H54 (cell line): Measurements from ENCODE around the gene SLC43A2.
A peak's percentile ranks its signal among the peaks of the same experiment; 100 is the strongest.

Experiments used
- DNase-seq: peaks from one replicate; pipeline ENCODE4 v3.0.0; 2011; ENCODE audit warnings: low spot score, mixed read lengths; ENCODE audit not compliant: insufficient read length
- FAIRE-seq: peaks from 3 replicates; lab custom pipeline; 2011; peaks lifted over from hg19 to GRCh38; lab: Jason Lieb, UNC
- POLR2A ChIP-seq: IDR thresholded peaks from 2 replicates; pipeline ENCODE4 v1.6.1; 2011; ENCODE audit warnings: low read depth, mild to moderate bottlenecking, low read length

SLC43A2 gene

GRCh38 chr17:1621273-1621954 lies 7.2 kb downstream of the SLC43A2 start:
- no peak for TF ChIP-seq POLR2A
- no peak for DNase-seq
- FAIRE-seq = no peak

DNA sequence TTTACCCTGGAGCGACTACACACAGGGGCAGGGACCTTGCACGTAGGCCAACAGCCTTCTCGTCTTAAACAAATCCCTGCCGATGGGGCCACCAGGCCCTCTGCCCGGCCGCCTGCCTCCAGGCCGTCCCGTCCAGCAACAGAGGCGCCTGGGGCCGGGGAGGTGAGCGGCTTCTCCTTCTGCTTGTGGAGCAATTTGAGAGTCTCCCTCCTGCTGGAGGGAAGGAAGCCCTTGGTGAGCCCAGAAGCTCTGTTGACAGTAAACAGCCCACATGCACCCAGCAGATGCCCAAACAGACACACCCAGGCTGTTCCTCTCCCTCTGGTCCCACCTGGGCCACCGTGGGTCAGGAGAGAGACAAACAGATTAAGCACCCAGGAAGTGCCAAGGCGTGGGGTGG lies 8.1 kb downstream of the SLC43A2 start:
- FAIRE-seq = no peak
- no peak for DNase-seq
- TF ChIP-seq POLR2A = no peak

GRCh38 chr17:1617620-1618174 lies 10.9 kb downstream of the SLC43A2 start:
- DNase-seq (peak; percentile 93), FAIRE-seq (peak; percentile 75)
- no peak for TF ChIP-seq POLR2A

DNA sequence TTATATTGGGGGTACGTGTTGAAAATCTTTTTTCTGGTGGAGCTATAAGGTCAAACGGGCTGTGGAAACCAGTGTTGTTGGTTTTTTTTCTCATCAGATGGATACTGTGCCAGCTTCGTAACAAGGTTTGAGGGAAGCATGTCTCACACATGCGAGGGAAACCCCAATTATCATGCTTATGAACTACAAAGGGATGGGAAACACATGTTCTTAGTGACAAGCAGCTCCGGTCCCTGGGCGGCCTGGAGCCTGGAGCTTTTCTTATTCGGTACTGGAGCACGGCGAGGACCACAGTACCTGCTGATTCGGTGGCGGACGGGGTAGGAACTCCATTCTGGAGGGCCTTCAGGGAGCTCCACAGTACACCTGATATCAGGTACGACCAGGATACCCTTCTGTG lies 12.5 kb downstream of the SLC43A2 start:
- no peak for TF ChIP-seq POLR2A
- DNase-seq (no peak), FAIRE-seq (no peak)

- DNase-seq (no peak), FAIRE-seq (no peak)
- no peak for TF ChIP-seq POLR2A
Observed at GRCh38 chr17:1612400-1612799, 16.2 kb downstream of the SLC43A2 start.

DNA sequence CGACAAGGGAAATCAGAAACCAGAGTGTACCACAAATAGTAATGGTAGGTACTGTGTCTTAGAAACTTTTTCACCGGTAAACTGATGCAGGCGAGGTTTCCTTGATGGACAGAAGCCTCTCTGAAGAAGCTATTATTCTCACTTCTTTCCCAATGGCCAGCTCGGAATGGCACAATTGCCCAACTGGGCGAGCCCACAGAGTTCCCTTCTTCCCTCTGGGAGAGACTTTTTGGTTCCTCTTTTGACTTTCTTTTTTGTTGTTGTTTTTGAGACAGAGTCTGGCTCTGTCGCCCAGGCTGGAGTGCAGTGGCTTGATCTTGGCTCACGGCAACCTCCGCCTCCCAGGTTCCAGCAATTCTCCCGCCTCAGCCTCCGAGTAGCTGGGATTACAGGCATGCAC lies 16.9 kb downstream of the SLC43A2 start:
- DNase-seq (no peak), FAIRE-seq (no peak)
- no peak for TF ChIP-seq POLR2A

GRCh38 chr17:1608676-1609075 lies 20.0 kb downstream of the SLC43A2 start:
- no peak for FAIRE-seq

GRCh38 chr17:1607971-1608320 lies 20.7 kb downstream of the SLC43A2 start:
- no peak for DNase-seq
- FAIRE-seq = no peak
- TF ChIP-seq POLR2A = no peak

More at GRCh38 chr17:1608676-1609075, 20.0 kb downstream of the SLC43A2 start:
- TF ChIP-seq POLR2A = no peak
- DNase-seq = no peak

DNA sequence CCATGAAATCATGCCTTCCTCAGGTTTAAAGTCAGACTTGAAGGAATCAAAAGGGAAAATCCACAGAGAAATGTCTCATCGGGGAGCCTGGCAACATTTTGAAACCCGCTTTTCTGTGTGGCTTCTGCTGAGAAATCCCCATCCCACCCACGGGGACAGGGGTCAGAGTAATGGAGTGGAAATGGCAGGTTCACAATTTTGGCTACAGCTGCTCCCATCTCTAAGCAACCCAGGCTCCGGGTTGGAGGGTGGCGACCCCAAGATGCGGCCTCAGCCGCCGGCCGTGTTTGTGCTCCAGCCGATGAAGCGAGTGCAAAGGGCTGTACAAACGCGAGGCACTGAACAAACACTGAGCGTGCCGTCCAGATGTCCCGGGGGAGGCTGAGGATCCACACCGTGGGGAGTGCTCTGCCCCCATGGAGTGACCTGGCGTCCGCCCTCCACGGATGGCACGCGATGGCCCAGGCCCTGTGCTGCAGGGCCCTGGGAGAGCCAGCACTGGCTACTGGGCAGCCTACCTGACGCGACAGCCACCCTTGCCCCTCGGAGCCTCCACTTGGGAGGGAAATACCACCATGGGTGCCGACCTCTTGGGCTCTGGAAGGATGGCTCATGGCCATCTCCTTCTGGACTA lies 22.2 kb downstream of the SLC43A2 start:
- FAIRE-seq (no peak), DNase-seq (no peak)
- TF ChIP-seq POLR2A = no peak

GRCh38 chr17:1605681-1606351 lies 22.8 kb downstream of the SLC43A2 start:
- no peak for FAIRE-seq
- DNase-seq = no peak
- no peak for TF ChIP-seq POLR2A

- no peak for TF ChIP-seq POLR2A
- FAIRE-seq (no peak), DNase-seq (no peak)
Observed at GRCh38 chr17:1604831-1605528, 23.7 kb downstream of the SLC43A2 start.

GRCh38 chr17:1601571-1601970 lies 27.1 kb downstream of the SLC43A2 start:
- DNase-seq (no peak), FAIRE-seq (no peak)
- TF ChIP-seq POLR2A = no peak

DNA sequence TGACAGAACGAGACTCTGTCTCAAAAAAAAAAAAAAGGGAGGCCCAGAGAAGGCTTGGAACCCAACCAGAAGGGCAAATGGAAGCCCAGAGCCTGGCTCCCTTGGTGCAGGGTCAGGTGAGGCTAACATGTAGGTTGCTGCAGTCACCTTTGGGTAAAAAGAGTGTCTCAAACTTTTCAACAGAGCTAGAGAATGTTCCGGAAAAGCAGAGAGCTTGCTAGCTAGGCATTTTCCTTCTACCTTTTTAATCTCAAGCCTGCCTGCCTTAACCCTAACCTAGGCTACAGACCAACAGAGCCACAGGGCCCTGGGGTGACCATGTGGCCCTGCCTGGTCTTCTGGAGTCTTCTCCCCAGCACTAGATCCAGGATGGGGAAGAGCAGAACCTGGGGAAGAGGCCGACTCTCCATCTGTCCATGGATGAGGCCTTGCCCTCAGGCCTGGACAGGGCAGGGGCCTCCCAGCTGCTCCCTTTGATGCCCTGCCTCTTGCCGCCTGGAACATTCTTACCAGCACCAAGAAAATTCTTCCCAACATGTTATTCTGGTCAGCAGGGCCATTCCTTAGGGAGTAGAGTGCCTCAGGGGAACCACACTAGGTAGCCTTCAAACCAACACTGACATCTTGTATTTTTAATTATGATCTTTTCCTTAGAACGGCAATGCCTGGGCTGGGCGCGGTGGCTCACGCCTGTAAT lies 30.1 kb downstream of the SLC43A2 start:
- FAIRE-seq (no peak), DNase-seq (no peak)
- no peak for TF ChIP-seq POLR2A
